GM12874 (cell line): ENCODE data around the gene MARCKSL1.

Source experiments
- CTCF ChIP-seq: IDR thresholded peaks from 2 replicates; pipeline ENCODE4 v1.5.1; 2011; ENCODE audit warnings: low read depth, mild to moderate bottlenecking, control low read depth, low read length, moderate library complexity; ENCODE audit not compliant: insufficient read depth

MARCKSL1 gene

GRCh38 chr1:32307324-32307723 is 28.7 kb downstream of the MARCKSL1 start:
- no peak for TF ChIP-seq CTCF

- TF ChIP-seq CTCF = no peak
Measured at GRCh38 chr1:32305310-32305709, 30.7 kb downstream of the MARCKSL1 start.

- TF ChIP-seq CTCF = no peak
Measured at GRCh38 chr1:32303997-32304622, 31.9 kb downstream of the MARCKSL1 start.

- TF ChIP-seq CTCF = no peak
Measured at GRCh38 chr1:32303358-32303757, 32.7 kb downstream of the MARCKSL1 start.

- no peak for TF ChIP-seq CTCF
Measured at GRCh38 chr1:32299327-32299726, 36.7 kb downstream of the MARCKSL1 start.

- no peak for TF ChIP-seq CTCF
Measured at GRCh38 chr1:32291708-32292538, 44.1 kb downstream of the MARCKSL1 start, which contains the start of gene HDAC1. Gene HDAC1 (plus strand): TSS chr1:32292083. CDS start chr1:32292170, 87 bp downstream.

GRCh38 chr1:32291145-32291707 is 44.8 kb downstream of the MARCKSL1 start:
- no peak for TF ChIP-seq CTCF
